Amniotic epithelial cell (primary cell): ENCODE data around the gene ADARB1.

ENCODE experiments used
- DNase-seq: peaks from one replicate; pipeline ENCODE4 v3.0.0-alpha.2; 2010; ENCODE audit warnings: low read depth

ADARB1 gene

DNA sequence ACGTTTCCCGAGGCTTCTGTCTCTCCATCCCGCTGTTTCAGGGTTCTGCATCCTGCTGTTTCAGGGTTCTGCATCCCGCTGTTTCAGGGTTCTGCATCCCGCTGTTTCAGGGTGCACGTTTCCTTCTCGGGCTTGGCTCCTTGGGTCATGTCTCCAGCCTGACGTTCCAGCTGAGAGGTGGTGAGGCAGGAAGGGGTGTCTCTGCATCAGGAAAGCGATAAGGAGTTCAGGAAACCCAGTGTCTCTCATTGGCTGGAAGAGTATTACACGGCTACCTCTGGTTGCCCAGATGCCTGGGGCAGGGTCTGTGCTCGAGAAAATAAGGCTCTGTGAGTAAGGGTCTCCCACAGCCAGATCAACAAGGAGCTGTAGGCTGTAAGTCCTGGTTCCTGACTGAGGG is 21.1 kb downstream of the ADARB1 start:
- DNase-seq: no peak

DNA sequence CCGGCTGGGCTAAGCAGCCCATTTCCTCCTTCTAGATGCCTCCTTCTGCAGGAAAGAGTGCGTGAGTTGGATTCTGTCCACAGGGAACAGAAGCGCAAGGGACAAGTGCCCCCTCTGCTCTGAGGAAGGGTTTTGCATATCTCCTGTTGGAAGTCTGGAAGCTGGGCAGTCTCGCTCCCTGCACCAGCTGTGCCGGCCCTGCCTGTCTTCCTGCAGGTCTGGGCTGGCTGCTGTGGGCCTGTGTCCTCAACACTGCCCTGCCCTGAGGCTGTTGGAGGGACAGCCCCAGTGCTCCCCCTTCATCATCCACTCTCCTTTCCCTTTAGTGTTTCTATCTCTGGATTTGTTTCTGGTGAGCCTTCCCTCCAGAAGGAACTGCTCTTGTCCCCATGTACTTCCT is 21.8 kb downstream of the ADARB1 start:
- DNase-seq: no peak

DNA sequence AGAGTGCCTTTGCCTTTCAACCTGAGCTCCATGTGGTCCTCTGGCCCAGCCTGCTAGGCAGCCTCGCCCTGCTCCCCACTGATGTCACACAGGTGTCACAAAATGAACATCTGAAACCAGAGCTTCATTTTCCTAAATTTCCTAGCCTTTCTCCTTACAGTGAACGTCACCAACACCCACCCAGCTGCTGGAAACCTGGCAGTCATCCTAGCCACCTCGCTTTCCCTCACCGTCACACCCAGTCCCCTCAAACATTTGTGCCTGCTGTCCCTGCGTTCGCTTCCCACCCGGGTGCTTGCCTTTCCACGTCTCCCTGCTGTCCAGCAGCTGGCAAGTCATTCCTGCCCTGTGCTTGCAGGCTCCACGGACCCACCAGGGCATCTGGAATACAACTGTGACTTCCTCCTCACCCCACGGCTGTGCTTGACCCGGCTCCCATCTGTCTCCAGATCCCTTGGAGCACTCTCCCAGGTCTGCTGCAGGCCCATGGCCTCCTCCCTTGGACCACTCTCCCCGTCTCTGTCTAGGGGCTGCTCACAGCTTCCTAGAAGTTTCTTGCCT is 23.5 kb downstream of the ADARB1 start:
- DNase-seq: no peak

DNA sequence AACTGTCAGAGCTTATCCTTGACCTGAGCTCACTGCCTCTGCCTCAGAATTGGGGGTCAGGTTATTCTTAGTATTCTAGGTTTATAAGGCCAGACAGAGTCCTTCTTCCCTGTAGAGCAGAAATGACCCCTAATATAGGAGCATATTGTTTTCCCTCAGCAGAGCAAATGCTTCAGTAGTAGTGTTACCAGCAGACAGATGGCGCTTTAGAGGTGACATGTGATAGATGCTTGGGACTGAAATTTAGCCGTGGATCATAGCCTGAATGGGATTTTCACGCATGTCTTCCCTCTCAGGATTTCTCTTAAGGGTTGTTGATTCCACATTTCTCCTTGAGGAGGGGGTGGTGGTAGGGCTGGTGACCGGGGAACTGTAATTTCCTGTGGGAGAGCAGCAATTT is 24.5 kb downstream of the ADARB1 start:
- DNase-seq: no peak

DNA sequence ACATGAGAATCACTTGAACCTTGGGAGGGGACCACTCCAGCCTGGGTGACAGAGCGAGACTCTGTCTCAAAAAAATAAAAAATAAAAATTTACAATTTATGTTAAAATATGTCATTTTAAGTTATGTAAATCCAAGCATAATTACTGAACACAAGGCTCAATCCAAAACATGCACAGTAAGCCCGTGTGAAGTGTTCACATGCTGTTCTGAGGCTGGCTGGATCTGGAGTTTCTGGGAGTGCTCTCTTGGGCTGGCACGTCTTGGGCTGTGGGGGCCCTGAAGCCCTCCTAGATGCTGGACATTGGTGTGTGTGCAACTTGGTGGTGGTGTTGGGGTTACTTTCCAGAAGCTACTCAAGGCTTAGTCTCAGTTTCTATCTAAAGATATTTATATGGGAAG is 25.2 kb downstream of the ADARB1 start:
- DNase-seq: no peak

DNA sequence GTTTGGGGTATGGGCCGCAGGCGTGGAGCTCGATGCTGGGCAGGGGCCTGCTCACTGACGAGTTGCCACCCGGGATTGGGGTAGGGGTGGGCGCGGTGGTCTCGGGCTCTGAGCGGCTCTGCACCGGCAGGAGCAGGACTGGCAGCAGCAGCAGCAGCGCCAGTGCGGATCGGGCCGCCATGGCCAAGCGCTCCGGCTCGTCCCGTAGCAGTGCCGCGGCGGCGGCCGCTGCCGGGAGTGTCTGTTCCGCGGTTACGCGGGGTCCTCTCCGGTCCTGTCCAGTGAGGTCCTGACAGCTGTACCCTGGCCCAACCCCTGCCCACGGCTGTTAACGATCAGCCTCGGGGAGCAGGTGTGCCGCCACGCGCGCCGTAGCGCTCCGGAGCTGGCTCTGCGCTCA is 26.5 kb downstream of the ADARB1 start:
- DNase-seq: no peak

DNA sequence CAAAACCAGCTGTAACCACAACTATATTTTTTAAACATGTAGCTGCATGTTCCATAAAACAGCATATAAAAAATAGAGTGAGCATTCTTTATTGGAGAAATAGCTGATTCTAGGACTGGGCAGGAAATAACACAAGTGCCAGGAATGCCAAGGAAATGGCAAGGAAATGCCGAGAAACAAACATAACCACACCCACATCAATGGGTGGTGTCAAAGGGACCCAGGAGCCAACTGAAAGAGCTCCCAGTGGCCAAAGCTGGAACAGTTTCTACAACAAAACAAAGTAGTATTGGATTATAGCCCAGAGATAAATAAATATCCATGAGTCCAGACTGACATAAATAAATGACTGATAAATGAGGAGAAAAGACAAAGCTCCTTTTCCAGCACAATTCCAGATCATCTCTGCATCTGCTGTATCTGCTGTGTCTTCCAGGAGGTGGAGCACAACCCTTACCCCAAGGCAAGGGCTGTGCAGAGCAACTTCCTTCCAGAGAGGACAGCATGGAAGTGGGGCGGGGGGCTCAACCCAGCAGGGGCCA is 28.1 kb downstream of the ADARB1 start:
- no peak for DNase-seq

DNA sequence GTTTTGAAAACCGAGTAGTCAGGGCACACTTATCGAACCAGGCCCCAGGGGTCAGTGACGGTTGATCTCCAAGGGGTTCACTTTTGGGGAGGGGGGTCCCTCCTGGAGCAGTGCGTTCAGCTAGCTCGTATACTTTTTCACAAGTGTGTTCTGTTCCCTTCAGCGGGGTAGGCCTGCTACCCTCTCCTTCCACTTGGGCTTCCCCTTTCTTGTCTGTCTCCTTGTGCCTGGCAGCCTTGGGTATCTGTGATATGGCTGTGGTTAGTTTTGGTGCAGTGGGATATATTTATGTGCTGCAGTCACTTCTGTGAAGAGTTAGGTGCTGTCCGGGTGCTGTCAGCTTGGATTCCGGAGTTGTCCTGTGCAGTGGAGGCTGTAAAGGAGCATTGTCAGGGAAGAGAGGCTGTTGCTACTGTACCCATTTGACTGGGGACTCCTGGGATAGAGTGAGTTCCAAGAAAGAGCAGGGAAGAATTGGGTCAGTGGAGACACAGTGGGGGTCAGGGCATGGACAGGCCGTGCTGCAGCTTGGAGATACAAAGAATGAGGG is 29.7 kb downstream of the ADARB1 start:
- DNase-seq: no peak

DNA sequence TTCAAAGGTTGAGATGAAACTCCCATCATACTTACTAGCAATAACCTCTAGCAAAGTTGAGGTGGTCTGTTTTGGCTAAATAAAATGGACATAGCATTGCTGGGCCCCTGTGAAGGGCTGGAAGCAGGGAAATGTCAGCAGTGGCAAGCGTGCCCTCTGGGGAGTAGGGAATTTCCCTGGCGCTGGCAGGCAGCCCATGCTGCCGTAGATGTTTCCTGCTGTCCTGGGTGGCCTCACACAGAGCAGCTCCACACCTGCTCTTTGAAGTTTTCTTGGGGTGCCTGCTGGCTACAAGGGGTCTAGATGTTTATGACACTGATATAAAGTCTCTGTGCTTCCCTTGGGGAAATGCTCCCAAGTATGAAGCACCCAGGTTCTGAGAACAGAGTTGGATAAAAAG is 30.2 kb downstream of the ADARB1 start:
- no peak for DNase-seq

DNA sequence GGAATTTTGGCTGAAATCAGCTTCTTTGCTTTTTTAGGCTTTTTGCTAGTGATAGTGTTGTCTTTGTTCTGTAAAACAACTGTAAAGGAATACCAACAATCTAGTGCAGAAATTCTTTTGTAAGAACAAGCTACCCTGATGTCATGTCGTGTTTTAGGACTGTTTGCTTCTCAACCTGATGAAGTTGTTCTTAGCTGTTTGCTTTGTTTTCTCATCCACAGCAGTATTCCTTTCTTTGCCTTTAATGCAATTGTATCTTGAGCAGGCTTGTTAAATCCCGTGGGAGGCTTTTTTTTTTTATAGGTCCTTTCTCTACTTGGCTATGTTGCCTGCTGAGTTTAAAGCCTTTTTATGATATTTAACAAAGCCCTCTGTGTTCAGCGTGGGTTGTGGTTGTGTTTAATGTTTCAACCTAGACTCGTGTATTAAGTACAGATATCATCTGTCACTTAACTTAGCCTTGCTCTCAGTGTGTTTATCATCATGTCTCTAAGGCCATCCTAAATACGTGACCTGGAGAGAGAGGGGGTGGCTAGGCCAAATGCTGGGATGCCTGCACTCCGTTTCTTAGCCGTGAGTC is 31.6 kb downstream of the ADARB1 start:
- no peak for DNase-seq

DNA sequence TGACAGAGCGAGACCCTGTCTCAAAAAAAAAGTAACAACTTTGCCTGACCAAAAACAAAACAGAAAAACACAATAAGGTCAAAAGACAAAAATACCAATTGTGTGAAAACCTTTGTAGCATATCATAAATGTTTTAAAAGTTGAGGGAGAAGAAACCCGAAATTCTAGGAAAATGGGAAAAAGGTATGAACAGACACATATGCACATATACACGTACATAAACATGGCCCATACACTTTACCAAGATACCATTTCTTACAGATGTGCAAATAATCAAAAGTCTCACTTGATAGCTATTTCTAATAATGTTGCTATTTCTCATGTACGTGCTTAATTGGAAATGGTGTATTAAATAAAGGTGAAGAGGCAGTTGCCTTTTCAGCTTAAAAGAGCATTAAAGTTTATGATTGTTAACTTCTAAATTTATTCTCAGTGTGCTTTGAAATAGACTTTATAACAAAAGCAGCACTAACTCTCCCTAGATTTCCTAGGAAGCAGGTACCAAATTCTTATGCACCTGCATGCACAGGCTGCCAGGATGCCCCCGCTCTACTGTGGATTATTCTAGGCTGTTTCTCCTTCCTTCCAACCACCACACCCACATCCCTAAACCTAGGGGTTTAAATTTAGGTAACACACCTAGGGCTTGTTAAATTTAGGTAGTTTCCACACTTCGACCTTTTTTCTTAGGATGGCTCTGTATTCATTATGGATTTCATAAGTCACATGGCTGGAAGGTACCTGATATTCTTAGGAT is 33.8 kb downstream of the ADARB1 start:
- DNase-seq: no peak

DNA sequence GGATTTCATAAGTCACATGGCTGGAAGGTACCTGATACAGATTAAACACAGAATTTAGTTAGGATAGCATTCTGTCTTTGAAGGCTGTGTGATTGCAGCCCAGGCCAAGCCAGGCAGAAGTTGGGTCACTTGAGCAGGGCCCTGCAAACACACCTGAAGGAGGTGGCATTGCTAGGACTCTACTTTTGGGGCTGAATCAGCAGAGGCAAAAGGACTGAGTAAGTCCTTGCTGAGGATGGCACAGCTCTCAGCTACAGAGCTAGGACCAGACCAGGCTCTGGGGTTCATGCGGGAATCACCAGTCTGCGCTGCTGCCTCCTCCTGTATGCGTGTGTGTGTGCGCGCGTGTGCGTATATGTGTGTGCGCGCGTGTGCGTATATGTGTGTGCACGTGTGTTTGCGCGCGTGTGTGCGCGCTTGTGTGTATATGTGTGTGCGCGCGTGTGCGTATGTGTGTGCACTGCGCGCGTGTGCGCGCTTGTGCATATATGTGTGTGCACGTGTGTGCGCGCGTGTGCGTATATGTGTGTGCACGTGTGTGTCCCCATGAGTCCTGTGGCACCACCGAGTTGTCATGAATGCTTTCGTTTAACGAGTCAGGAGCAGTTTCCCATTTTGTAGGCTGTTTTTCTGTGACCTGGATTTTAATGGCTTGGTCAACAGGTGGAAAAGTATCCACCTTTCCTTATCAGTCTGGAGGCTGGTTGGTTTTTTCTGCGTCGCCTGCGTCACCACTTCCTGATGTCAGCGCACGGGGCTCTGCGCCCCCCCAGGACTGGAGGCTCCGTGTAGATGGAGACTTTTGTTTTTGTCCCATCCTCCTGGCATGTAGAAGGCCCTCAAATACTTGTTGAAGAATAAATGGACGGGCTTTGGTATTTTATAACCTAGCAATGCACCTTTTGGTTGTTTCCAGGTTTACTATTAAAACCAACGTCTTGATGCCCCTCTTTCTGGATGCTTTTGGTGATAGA is 34.7 kb downstream of the ADARB1 start:
- no peak for DNase-seq

DNA sequence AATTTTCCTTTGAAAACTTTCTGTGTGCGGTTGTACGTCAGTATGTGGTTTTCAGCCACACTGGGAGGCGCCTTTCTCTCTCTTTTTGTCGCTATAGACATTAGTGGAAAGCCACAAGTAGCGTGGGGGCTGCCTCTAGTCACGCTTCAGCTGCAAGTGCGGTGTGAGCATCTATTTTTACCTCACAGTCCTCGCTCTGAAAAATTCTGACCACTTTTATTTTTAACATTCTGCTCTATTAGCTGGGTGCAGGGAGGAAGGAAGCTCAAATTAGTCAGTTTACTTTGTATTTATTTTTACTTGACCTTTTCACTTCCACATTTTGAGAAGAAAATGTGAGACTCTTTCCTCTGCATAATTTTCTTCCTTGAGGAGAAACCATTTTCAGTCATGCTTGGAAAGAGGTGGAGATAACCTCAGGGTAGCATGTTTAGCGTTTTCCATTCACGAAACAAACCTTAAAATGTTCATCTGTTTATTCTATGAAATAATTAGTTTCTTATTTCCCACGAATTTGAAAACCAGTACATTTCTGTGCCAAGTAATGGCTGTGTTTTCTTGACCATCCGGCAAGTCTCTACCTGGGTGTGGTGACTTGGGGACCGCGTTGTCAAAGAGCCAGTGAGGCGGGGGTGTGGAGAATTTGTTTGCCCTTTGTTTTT is 35.6 kb downstream of the ADARB1 start:
- DNase-seq: no peak

DNA sequence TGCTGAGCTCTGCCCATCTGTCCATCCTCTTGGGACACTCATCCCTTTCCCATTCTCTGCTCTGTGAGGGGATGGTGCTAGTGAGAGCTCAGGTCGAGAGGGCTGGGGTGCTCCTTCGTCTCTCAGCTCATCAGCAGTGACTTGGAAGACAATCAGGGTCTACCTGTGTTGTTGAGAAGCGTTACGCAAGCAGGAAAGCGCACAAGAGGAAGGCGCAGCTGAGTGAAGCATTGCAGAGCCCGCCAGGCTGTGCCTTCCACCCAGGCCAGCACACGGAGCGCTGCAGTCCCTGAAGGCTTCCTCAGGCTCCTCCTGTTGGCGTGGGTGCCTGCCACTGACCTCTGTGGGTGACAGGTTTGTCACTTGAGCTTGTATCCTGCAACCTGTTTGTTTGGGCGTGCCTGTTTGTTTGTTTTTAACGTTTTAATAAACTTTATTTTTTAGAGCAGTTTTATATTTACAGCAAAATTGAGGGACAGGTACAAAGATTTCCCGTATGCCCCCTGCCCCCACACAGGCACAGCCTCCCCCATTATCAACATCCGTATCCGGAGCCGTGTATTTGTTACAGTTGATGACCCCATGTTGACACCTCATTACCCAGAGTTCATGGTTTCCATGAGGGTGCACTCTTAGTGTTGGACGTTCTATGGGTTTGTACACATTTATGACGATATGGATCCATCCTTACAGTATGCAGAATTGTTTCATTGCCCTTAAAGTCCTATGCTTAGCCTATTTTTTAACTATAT is 36.7 kb downstream of the ADARB1 start:
- no peak for DNase-seq

DNA sequence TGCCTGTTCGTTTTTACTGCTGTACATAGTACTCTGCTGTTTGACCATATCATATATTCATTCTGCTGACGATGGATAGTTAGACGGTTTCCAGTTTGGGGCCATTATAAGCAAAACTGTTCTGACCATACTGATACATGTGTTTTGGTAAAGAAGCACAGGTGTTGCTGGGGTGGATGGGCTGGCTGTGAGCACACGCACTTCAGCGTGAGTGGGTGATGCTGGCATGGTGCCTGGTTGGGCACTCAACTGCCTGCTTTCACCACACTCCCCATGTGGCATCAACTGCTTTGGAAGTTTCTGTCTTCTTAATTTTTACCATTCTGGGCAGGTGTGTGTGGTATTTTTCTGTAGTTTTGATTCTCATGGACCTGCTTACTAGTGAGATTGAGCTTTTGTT is 37.3 kb downstream of the ADARB1 start:
- DNase-seq: no peak

DNA sequence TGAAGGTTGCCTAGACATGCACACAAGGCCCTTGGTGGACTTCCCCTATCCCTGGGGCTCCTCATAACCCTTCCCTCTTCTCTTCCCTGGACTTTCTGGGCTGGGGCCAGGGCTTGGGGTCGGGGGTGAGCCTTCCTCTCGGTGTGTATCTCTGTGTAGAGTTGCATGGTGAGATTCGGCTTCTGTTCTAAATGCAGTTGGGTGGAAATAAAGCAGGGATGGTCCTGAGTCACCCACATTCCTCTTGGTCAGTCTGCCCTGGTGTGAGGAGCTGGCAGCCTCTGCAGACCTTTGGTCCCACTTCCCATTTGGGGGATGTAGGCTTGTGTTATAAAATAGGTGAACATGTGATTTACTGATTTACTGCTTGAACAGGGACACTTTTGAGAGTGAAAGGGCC is 38.0 kb downstream of the ADARB1 start:
- DNase-seq: peak; percentile 61

DNA sequence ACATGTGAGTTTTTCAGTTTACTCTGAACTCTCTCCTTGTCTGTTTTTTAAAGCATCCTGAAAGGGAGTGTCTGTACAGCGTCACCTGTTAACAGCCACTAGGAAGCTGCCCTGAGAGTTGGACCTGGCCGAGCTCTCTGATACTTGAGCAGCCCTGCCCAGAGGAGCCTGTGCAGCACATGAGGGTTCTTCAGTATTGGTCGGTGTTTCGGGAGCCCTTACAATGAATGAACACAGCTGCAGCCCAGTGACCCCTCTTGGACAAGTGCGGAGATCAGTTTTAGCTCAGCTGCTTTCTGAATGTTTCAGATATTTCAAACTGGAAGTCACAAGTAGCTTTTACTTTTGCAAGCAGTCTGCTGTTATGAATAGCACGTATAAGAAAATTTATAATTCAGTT is 39.2 kb downstream of the ADARB1 start:
- DNase-seq: no peak

DNA sequence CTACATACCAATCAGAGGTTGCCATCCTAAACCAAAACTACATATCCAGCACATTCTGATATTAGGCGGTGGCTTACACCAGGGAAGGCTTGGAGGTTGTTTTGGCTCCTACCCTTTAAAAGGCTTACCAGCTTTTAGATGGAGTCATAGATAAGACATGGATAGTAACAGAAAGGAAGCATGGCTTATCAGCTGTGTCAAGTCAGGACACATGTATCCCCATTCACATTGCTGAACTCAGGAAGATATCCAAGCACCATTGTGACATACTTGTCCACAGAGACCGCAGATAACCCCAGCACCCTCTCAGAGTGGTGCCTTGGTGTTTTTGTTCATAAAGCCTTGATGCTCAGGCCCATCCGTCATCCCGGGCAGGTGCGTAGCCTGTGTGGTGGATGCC is 39.7 kb downstream of the ADARB1 start:
- peak; percentile 66 for DNase-seq

DNA sequence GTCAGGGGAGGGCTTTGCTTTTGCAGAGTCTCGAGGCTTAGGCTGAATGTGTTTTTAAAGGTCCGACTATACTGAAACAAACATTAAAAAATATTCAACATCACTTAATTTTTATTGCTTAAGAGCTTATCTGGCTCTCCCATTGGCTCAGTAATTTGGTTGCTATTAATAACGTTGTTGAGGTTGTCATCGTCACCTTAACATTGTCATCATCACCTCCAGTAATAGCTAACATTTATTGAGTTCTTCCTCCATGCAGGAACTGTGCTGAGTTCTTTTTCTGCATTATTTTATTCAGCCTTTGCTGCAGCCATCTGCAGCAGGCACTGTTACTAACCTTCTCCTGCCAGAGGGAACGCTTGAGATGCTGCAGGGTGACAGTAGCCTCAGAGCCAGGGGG is 40.1 kb downstream of the ADARB1 start:
- no peak for DNase-seq

DNA sequence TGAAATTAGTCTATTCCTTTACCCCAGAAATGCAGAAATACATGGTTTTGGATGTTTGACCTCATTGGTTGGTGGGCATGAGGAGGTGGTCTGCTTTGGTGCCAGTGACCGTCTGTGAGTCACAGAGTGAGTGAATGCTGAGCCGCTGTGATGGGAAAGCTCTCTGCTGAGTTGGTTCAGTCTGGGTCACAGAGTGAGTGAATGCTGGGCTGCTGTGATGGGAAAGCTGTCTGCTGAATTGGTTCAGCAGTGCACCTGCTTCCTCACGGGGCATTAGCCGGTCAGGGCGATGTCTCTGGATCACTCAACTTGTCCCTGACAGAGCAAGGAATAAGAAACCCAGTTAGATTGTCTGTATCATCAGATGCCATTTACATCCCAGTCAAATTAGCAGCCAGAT is 40.8 kb downstream of the ADARB1 start:
- DNase-seq: no peak

DNA sequence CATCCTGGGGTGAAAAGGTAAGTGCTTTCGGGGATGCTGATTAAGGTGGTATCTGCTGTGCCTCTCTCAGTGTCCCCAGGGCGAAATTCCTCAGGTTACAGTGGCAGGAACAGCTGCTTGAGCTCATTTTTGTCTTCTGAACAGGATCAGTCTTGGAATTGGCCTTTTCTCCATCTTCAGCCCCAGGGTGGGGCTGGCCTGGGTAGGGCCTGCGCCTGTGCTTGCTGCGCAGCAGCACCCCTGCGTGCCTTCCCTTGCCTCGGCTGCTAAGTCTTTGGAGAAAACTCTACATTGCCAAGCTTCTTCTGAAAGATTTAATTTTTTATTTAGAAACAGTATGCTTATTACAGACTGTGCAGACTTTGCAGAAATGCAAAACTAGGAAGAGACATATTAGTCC is 41.7 kb downstream of the ADARB1 start:
- no peak for DNase-seq
